ENCODE results near the gene JMJD8.

Gene JMJD8

GRCh38 chr16:666572-666971 lies 17.6 kb downstream of the JMJD8 start:
- TF ChIP-seq SIN3A (IDR thresholded peaks at IDR 0.05; ENCODE audit: borderline replicate concordance, insufficient read depth, low read length) = no peak
- TF ChIP-seq FOXP2 (optimal IDR thresholded peaks at IDR 0.05; ENCODE audit: borderline replicate concordance, extremely low read depth, extremely low read length, insufficient read depth) = no peak
- no peak for TF ChIP-seq REST (IDR thresholded peaks at IDR 0.05; ENCODE audit: insufficient read depth in 1 of 2, low read depth in 2 of 2, low read length in 2 of 2)
- no peak for TF ChIP-seq POLR2AphosphoS5 (IDR thresholded peaks at IDR 0.05; ENCODE audit: low read depth, low read length)
- TF ChIP-seq TAF1 (IDR thresholded peaks at IDR 0.05; ENCODE audit: borderline replicate concordance, insufficient read depth, low read length) = no peak

GRCh38 chr16:662597-662996 lies 21.5 kb downstream of the JMJD8 start:
- TF ChIP-seq FOXP2 (optimal IDR thresholded peaks at IDR 0.05; ENCODE audit: borderline replicate concordance, extremely low read depth, extremely low read length, insufficient read depth) (no peak), POLR2AphosphoS5 (IDR thresholded peaks at IDR 0.05; ENCODE audit: low read depth, low read length) (no peak), TAF1 (IDR thresholded peaks at IDR 0.05; ENCODE audit: borderline replicate concordance, insufficient read depth, low read length) (no peak), REST (IDR thresholded peaks at IDR 0.05; ENCODE audit: insufficient read depth in 1 of 2, low read depth in 2 of 2, low read length in 2 of 2) (no peak), SIN3A (IDR thresholded peaks at IDR 0.05; ENCODE audit: borderline replicate concordance, insufficient read depth, low read length) (no peak)

GRCh38 chr16:662095-662494 lies 22.0 kb downstream of the JMJD8 start:
- TF ChIP-seq POLR2AphosphoS5 (IDR thresholded peaks at IDR 0.05; ENCODE audit: low read depth, low read length) (no peak), TAF1 (IDR thresholded peaks at IDR 0.05; ENCODE audit: borderline replicate concordance, insufficient read depth, low read length) (no peak), REST (IDR thresholded peaks at IDR 0.05; ENCODE audit: insufficient read depth in 1 of 2, low read depth in 2 of 2, low read length in 2 of 2) (no peak), SIN3A (IDR thresholded peaks at IDR 0.05; ENCODE audit: borderline replicate concordance, insufficient read depth, low read length) (no peak), FOXP2 (optimal IDR thresholded peaks at IDR 0.05; ENCODE audit: borderline replicate concordance, extremely low read depth, extremely low read length, insufficient read depth) (no peak)

GRCh38 chr16:661184-661821 lies 22.8 kb downstream of the JMJD8 start:
- TF ChIP-seq TAF1 (IDR thresholded peaks at IDR 0.05; ENCODE audit: borderline replicate concordance, insufficient read depth, low read length) (no peak), REST (IDR thresholded peaks at IDR 0.05; ENCODE audit: insufficient read depth in 1 of 2, low read depth in 2 of 2, low read length in 2 of 2) (no peak), FOXP2 (optimal IDR thresholded peaks at IDR 0.05; ENCODE audit: borderline replicate concordance, extremely low read depth, extremely low read length, insufficient read depth) (no peak), SIN3A (IDR thresholded peaks at IDR 0.05; ENCODE audit: borderline replicate concordance, insufficient read depth, low read length) (no peak), POLR2AphosphoS5 (IDR thresholded peaks at IDR 0.05; ENCODE audit: low read depth, low read length) (no peak)

All from PFSK-1 (cell line).